ENCODE measurements around the gene SMARCA2. TPM values are rescaled to one million over a fixed set of nuclear protein-coding genes. Genes with fewer than 3 reads are reported as not detected.

SMARCA2 gene
- total and polyA plus RNA-seq, 12 donors = 38.3 to 192 (median 142) TPM

DNA sequence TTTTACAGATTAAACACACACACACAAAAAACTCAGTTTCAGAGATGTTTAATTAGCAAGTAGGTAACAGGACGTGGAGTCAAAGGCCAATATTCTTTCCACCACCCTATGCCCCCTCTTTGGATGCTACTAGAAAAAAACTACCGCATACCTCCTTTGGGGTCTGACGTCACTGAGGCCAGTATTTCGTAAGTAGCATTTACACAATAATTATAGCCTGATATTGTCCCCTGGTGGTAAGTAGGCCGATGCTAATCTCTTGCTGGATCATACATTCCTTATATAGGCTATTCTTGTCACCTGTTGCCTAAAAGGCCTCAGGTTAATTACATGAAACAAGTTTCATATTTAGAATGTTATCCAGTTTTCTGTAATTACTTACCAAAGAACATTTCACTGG, 21.0 kb upstream of the SMARCA2 start:
- H3K27me3 ChIP-seq = peaks cover 5% of the 10 kb centered on the region
- no peak for DNase-seq
- no peak overlapping the region for H3K27ac ChIP-seq
- intact Hi-C loops (cut with DNase I) = no loop called here
- H3K9me3 ChIP-seq (replicated peaks in 1 of 3) = no peaks in the 10 kb centered on the region
- no peak overlapping the region for H3K4me3 ChIP-seq
- TF ChIP-seq POLR2A (IDR thresholded peaks at IDR 0.05) = no peak
- TF ChIP-seq, protein P1, sequence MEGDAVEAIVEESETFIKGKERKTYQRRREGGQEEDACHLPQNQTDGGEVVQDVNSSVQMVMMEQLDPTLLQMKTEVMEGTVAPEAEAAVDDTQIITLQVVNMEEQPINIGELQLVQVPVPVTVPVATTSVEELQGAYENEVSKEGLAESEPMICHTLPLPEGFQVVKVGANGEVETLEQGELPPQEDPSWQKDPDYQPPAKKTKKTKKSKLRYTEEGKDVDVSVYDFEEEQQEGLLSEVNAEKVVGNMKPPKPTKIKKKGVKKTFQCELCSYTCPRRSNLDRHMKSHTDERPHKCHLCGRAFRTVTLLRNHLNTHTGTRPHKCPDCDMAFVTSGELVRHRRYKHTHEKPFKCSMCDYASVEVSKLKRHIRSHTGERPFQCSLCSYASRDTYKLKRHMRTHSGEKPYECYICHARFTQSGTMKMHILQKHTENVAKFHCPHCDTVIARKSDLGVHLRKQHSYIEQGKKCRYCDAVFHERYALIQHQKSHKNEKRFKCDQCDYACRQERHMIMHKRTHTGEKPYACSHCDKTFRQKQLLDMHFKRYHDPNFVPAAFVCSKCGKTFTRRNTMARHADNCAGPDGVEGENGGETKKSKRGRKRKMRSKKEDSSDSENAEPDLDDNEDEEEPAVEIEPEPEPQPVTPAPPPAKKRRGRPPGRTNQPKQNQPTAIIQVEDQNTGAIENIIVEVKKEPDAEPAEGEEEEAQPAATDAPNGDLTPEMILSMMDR (IDR thresholded peaks at IDR 0.05) = no peak
- no peaks in the 10 kb centered on the region for H3K36me3 ChIP-seq (replicated peaks in 1 of 2)
- no peaks in the 10 kb centered on the region for H3K4me1 ChIP-seq (replicated peaks in 1 of 2)
- 75 to 84% (median 79%) methylated on average over 5 of the region's 5 CpGs for WGBS, 4 donors

- DNase-seq = no peak
- Histone ChIP-seq H3K27me3 (peaks cover 5% of the 10 kb centered on the region), H3K36me3 (replicated peaks in 1 of 2) (no peaks in the 10 kb centered on the region), H3K27ac (no peak overlapping the region), H3K4me3 (no peak overlapping the region), H3K4me1 (replicated peaks in 1 of 2) (no peaks in the 10 kb centered on the region), H3K9me3 (replicated peaks in 1 of 3) (no peaks in the 10 kb centered on the region)
- intact Hi-C loops (cut with DNase I) = no loop called here
- TF ChIP-seq, protein P1 (IDR thresholded peaks at IDR 0.05) = no peak
- no peak for TF ChIP-seq POLR2A (IDR thresholded peaks at IDR 0.05)
- 76 to 95% (median 90%) methylated on average over 1 of the region's 1 CpG for WGBS, 4 donors
Observed at GRCh38 chr9:1995084-1995483, 20.1 kb upstream of the SMARCA2 start.

DNA sequence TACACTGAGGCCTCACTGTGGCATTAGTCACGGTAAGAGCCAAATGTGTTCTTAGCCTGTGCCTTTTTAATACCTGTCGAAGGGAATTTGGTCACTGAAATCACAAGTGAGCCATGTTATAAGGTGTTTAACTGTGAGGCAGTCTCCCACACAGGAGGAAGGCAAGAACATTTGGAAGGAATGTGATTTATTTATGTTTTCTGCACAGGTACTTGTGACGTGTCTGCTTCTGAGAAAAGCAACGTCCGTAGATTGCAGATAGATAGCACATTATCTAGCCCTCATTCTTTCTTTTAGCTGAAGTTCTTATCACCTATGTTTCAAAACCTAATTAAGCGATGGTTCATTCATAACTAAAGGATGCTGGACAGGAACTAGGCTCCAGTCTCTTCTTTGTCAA, 19.0 kb upstream of the SMARCA2 start:
- intact Hi-C loops (cut with DNase I) = no loop called here
- Histone ChIP-seq H3K4me1 (replicated peaks in 1 of 2) (no peaks in the 10 kb centered on the region), H3K27me3 (peaks cover 5% of the 10 kb centered on the region), H3K4me3 (no peak overlapping the region), H3K27ac (no peak overlapping the region), H3K36me3 (replicated peaks in 1 of 2) (no peaks in the 10 kb centered on the region), H3K9me3 (replicated peaks in 1 of 3) (no peaks in the 10 kb centered on the region)
- WGBS, 4 donors = 83 to 85% (median 83%) methylated on average over 6 of the region's 6 CpGs
- no peak for TF ChIP-seq POLR2A (IDR thresholded peaks at IDR 0.05)
- TF ChIP-seq, protein P1 (IDR thresholded peaks at IDR 0.05) = no peak
- no peak for DNase-seq

- no peaks in the 10 kb centered on the region for H3K36me3 ChIP-seq (replicated peaks in 1 of 2)
- 62 to 63% (median 62%) methylated on average over 2 of the region's 2 CpGs for WGBS, 4 donors
- H3K9me3 ChIP-seq (replicated peaks in 1 of 3) = no peaks in the 10 kb centered on the region
- intact Hi-C loops (cut with DNase I) = no loop called here
- no peak overlapping the region for H3K27ac ChIP-seq
- DNase-seq = no peak
- peaks cover 5% of the 10 kb centered on the region for H3K27me3 ChIP-seq
- H3K4me1 ChIP-seq (replicated peaks in 1 of 2) = no peaks in the 10 kb centered on the region
- H3K4me3 ChIP-seq = no peak overlapping the region
- TF ChIP-seq, protein P1 (IDR thresholded peaks at IDR 0.05) = no peak
- no peak for TF ChIP-seq POLR2A (IDR thresholded peaks at IDR 0.05)
Observed at GRCh38 chr9:1997646-1998045, 17.5 kb upstream of the SMARCA2 start.

Measured in adrenal gland (tissue), 12 donors.